Measurements from ENCODE around the gene SUFU. TPM values are rescaled to one million over a fixed set of nuclear protein-coding genes. Genes with fewer than 3 reads are reported as not detected.

The SUFU gene
- total RNA-seq, 4 donors from 2014 or later, result 5.0 to 8.9 (median 6.8) TPM

GRCh38 chr10:102467318-102467717 is 36.5 kb upstream of the SUFU start:
- H3K27ac ChIP-seq, result no peak overlapping the region
- TF ChIP-seq POLR2A (IDR thresholded peaks at IDR 0.05) (no peak), CTCF (IDR thresholded peaks at IDR 0.05) (no peak)
- DNase-seq, result no peak
- WGBS, 2 donors, result 84 to 88% methylated on average over 6 of the region's 6 CpGs
- peaks cover 0 to 28% (median 7%) of the 10 kb centered on the region in 3 donors for H3K4me1 ChIP-seq
- no peak overlapping the region for H3K4me3 ChIP-seq
- H3K36me3 ChIP-seq, result no peaks in the 10 kb centered on the region
- intact Hi-C loops (cut with DNase I), result no loop called here
- H3K9me3 ChIP-seq, result no peaks in the 10 kb centered on the region
- no peaks in the 10 kb centered on the region for H3K27me3 ChIP-seq

- WGBS, 2 donors, result 23 to 59% methylated on average over 5 to 6 of the region's 6 CpGs
- no peaks in the 10 kb centered on the region for H3K36me3 ChIP-seq
- H3K4me1 ChIP-seq, result peaks cover 0 to 21% (median 3%) of the 10 kb centered on the region in 3 donors
- no peak overlapping the region for H3K4me3 ChIP-seq
- DNase-seq, result no peak
- no peaks in the 10 kb centered on the region for H3K27me3 ChIP-seq
- H3K9me3 ChIP-seq, result no peaks in the 10 kb centered on the region
- intact Hi-C loops (cut with DNase I), result no loop called here
- TF ChIP-seq CTCF (IDR thresholded peaks at IDR 0.05), result no peak
- no peak for TF ChIP-seq POLR2A (IDR thresholded peaks at IDR 0.05)
- no peak overlapping the region for H3K27ac ChIP-seq
Observed at GRCh38 chr10:102467971-102468438, 35.8 kb upstream of the SUFU start.

- TF ChIP-seq CTCF (IDR thresholded peaks at IDR 0.05) (no peak), POLR2A (IDR thresholded peaks at IDR 0.05) (no peak)
- Histone ChIP-seq H3K36me3 (no peaks in the 10 kb centered on the region), H3K27ac (peak overlapping the region in 1 of 4 donors; percentile 14), H3K4me1 (peaks cover 0 to 14% (median 0%) of the 10 kb centered on the region in 3 donors), H3K27me3 (no peaks in the 10 kb centered on the region), H3K4me3 (no peak overlapping the region), H3K9me3 (no peaks in the 10 kb centered on the region)
- intact Hi-C loops (cut with DNase I), result no loop called here
- WGBS, 2 donors, result 68 to 72% methylated on average over 7 to 9 of the region's 9 CpGs
- no peak for DNase-seq
Observed at GRCh38 chr10:102468683-102469082, 35.1 kb upstream of the SUFU start.

GRCh38 chr10:102470579-102471546 is 32.9 kb upstream of the SUFU start:
- no peaks in the 10 kb centered on the region for H3K9me3 ChIP-seq
- 91 to 94% methylated on average over 15 to 24 of the region's 36 CpGs for WGBS, 2 donors
- no peaks in the 10 kb centered on the region for H3K27me3 ChIP-seq
- TF ChIP-seq POLR2A (IDR thresholded peaks at IDR 0.05), result no peak
- no peak for TF ChIP-seq CTCF (IDR thresholded peaks at IDR 0.05)
- no peaks in the 10 kb centered on the region for H3K36me3 ChIP-seq
- DNase-seq, result no peak
- H3K4me1 ChIP-seq, result peaks cover 0 to 11% (median 0%) of the 10 kb centered on the region in 3 donors
- H3K27ac ChIP-seq, result no peak overlapping the region
- intact Hi-C loops (cut with DNase I), result no loop called here
- no peak overlapping the region for H3K4me3 ChIP-seq

All from esophagus squamous epithelium (tissue), 5 donors.